ENCODE results near the gene JAKMIP1. TPM values are rescaled to one million over a fixed set of nuclear protein-coding genes. Genes with fewer than 3 reads are reported as not detected.

Gene JAKMIP1
- total and polyA plus RNA-seq, 2 of the 13 experiments (the other 11 are each of a cell fraction or from before 2014, with no cell fraction given): not detected

GRCh38 chr4:6233929-6234328 lies 33.6 kb upstream of the JAKMIP1 start:
- peaks cover 1 to 17% of the 10 kb centered on the region in 2 experiments; a peak in 3 of 5 replicates for H3K27me3 ChIP-seq (ENCODE audit: control insufficient read depth in 1 of 2, insufficient read depth in 2 of 2, low read length in 2 of 2)
- no peaks in the 10 kb centered on the region for H4K20me1 ChIP-seq (ENCODE audit: insufficient read depth, low read length)
- no peaks in the 10 kb centered on the region for H3K36me3 ChIP-seq (replicated peaks in 1 of 2; ENCODE audit: control insufficient read depth in 1 of 2, insufficient read depth in 2 of 2, low read length in 2 of 2)
- no peaks in the 10 kb centered on the region for H3K9me3 ChIP-seq (ENCODE audit: low read length)
- no peak overlapping the region for H2AFZ ChIP-seq (ENCODE audit: low read length)
- H3K4me2 ChIP-seq (ENCODE audit: low read depth, low read length): no peak overlapping the region
- BruUV-seq (replicated peaks): no TSS peak
- H3K9ac ChIP-seq (ENCODE audit: insufficient read depth, low read depth, low read length): no peak overlapping the region
- no peaks in the 10 kb centered on the region for H3K4me1 ChIP-seq (ENCODE audit: insufficient read depth, low read length)
- DNase-seq (ENCODE audit: low spot score): no peak
- H3K79me2 ChIP-seq (ENCODE audit: insufficient read depth, low read length): no peaks in the 10 kb centered on the region
- POLR2A ChIA-PET: no interaction called here
- H3K4me3 ChIP-seq (replicated peaks in 1 of 3; ENCODE audit: insufficient read depth in 1 of 3, low read depth in 2 of 3, low read length in 3 of 3): no peak overlapping the region
- in situ Hi-C loops (cut with HindIII; ENCODE audit: extremely low pct_ligation_motif_present, low pct_unique_long_range_greater_than_20kb): loop anchor here (25.0 kb wide), 1 partner anchor 328 kb away; no protein-coding TSS in a partner anchor
- 40% methylated on average over 2 of the region's 6 CpGs for WGBS (ENCODE audit: low lambda C conversion rate)
- ATAC-seq: no peak
- CTCF ChIA-PET (ENCODE audit: low intra/inter-chr PET ratio, low total read pairs): no interaction called here
- intact Hi-C loops (cut with micrococcal nuclease; ENCODE audit: unreplicated experiment): no loop called here
- H3K27ac ChIP-seq (ENCODE audit: extremely low read length, insufficient read depth, low read length): no peak overlapping the region
- FAIRE-seq: no peak
- TF ChIP-seq ZNF281 (CRISPR knock-in tag; IDR thresholded peaks at IDR 0.05; ENCODE audit: borderline replicate concordance) (no peak), SOX5 (CRISPR knock-in tag; IDR thresholded peaks at IDR 0.05; ENCODE audit: borderline replicate concordance) (no peak), ZNF644 (CRISPR knock-in tag; IDR thresholded peaks at IDR 0.05; ENCODE audit: low read depth) (no peak), DBP (CRISPR knock-in tag; IDR thresholded peaks at IDR 0.05; ENCODE audit: not compliant biosample characterization) (no peak), NFIC (IDR thresholded peaks at IDR 0.05; ENCODE audit: low read length) (no peak), ZNF781 (CRISPR knock-in tag; IDR thresholded peaks at IDR 0.05; ENCODE audit: borderline replicate concordance, not compliant biosample characterization) (no peak), NR1H2 (CRISPR knock-in tag; IDR thresholded peaks at IDR 0.05; ENCODE audit: borderline replicate concordance, low read depth) (no peak), ZNF652 (CRISPR knock-in tag; IDR thresholded peaks at IDR 0.05; ENCODE audit: borderline replicate concordance, low read depth) (no peak), ZFX (CRISPR knock-in tag; IDR thresholded peaks at IDR 0.05; ENCODE audit: low read depth) (no peak), PRDM10 (CRISPR knock-in tag; IDR thresholded peaks at IDR 0.05; ENCODE audit: low read depth) (no peak), SRSF4 (IDR thresholded peaks at IDR 0.05; ENCODE audit: low read depth, low read length, poor library complexity, severe bottlenecking) (no peak)
